Sciatic nerve (tissue), 1 donor: ENCODE data around the gene RXYLT1. TPM values are rescaled to one million over a fixed set of nuclear protein-coding genes. Genes with fewer than 3 reads are reported as not detected.

Experiments used
- total RNA-seq: library from RNA; stranded (reverse); fragmentation: NEBNext Ultra II Directional; extraction: Animal tissue kit (Norgen Biotek cat#: 25700); gene quantifications from one replicate; pipeline ENCODE4 v1.2.1, GENCODE V29; 2021
- donor health status: DM: no; HTN: no; CAD: no.

RXYLT1 gene
- total RNA-seq, 1 donor from 2014 or later = 18.5 TPM

Other genes starting within 250 kb of the RXYLT1 start
- 28.3 TPM for gene DPY19L2, start 111.4 kb upstream of the RXYLT1 start, total RNA-seq
- 16.0 TPM for gene SRGAP1, start 64.8 kb downstream of the RXYLT1 start, total RNA-seq